Stimulated activated memory B cell treated with anti-CD40 and anti-IgM and Interleukin-4, amounts not matched to agents 10 μg/mL and 1 μg/mL and 100 μg/mL, for 72 hours (primary cell): ENCODE measurements around the gene ITPRID1.

Experiments used
- ATAC-seq: fragments of 150-1000 bp; cut with Tn5 transposase; 2 replicates; pipeline ENCODE4 v1.10.0; 2021
- H3K27ac Mint-ChIP-seq: one replicate; pipeline ENCODE4 v1.8.0; 2022; ENCODE audit warnings: mild to moderate bottlenecking, mixed read lengths
- H3K27me3 Mint-ChIP-seq: one replicate; pipeline ENCODE4 v1.8.0; 2022; ENCODE audit warnings: mixed read lengths
- H3K36me3 Mint-ChIP-seq: one replicate; pipeline ENCODE4 v1.8.0; 2022; ENCODE audit warnings: mixed read lengths
- H3K4me1 Mint-ChIP-seq: one replicate; pipeline ENCODE4 v1.8.0; 2022; ENCODE audit warnings: mixed read lengths
- H3K4me3 Mint-ChIP-seq: one replicate; pipeline ENCODE4 v1.8.0; 2022; ENCODE audit warnings: mild to moderate bottlenecking, moderate library complexity, mixed read lengths
- H3K9me3 Mint-ChIP-seq: one replicate; pipeline ENCODE4 v1.8.0; 2022; ENCODE audit warnings: mixed read lengths

ITPRID1 gene

DNA sequence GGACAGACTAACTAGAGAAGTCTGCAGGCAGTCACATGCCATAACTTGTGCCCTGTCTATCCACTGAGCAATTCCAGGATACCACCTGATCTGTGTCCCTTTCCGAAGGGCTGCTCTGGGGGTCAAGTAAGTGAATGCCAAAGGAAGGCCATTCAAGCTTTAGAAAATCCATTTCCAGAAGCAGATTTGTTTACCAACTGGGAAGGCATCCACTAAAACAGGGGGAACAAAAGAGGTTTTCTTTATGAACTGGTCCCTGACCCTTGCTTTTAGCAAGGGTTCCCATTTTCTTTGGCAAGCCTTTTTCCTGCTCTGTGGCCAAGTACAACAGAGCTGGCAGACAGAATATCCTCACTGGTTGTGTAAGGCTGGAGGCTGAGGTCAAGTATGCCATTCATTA, 36.5 kb downstream of the ITPRID1 start:
- ATAC-seq = no peak
- Mint-ChIP-seq H3K27ac (no peak overlapping the region), H3K4me1 (no peaks in the 10 kb centered on the region), H3K4me3 (no peak overlapping the region), H3K36me3 (no peaks in the 10 kb centered on the region), H3K27me3 (no peaks in the 10 kb centered on the region), H3K9me3 (no peaks in the 10 kb centered on the region)

DNA sequence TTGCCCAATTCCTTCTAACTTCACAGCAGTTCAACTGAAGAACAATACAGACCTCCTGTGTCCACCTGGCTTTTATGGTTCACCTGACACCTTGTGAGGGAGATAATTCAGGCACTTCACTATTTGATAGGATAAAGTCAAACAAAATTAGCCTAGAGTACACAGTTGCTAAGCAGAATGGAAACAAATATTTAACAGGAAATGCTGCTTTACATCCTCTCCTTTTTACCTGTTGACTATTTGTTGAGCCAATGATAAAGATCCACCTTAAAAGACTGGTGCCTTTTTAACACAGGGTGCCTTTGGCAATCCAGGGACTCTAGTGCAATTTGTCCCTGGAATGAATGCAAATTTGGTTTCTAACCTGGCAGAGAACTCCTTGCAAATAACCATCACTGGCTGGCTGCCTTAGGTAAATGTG, 39.8 kb downstream of the ITPRID1 start:
- H3K36me3 Mint-ChIP-seq = no peaks in the 10 kb centered on the region
- no peak overlapping the region for H3K27ac Mint-ChIP-seq
- H3K9me3 Mint-ChIP-seq = no peaks in the 10 kb centered on the region
- H3K4me1 Mint-ChIP-seq = no peaks in the 10 kb centered on the region
- no peak overlapping the region for H3K4me3 Mint-ChIP-seq
- ATAC-seq = no peak
- H3K27me3 Mint-ChIP-seq = no peaks in the 10 kb centered on the region

DNA sequence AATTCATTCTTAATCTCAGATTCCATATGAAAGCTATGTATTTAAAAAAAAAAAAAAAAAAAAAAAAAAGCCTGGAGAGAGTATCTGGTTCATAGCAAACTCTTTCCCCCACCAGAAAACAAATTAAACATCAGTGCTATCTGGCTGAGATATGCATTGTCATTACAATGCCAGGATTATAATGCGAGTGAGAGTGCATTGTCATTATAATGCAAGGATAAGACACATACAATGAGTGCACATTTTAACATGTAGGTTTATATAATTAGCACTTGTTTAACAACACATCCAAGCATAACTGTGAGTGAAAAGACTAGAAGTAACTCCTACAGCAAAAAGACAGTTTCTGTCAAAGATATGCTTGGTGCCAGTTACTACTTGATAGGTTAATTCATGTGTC, 48.1 kb downstream of the ITPRID1 start:
- no peaks in the 10 kb centered on the region for H3K9me3 Mint-ChIP-seq
- no peak overlapping the region for H3K27ac Mint-ChIP-seq
- no peaks in the 10 kb centered on the region for H3K27me3 Mint-ChIP-seq
- no peaks in the 10 kb centered on the region for H3K36me3 Mint-ChIP-seq
- H3K4me3 Mint-ChIP-seq = no peak overlapping the region
- H3K4me1 Mint-ChIP-seq = no peaks in the 10 kb centered on the region
- no peak for ATAC-seq

DNA sequence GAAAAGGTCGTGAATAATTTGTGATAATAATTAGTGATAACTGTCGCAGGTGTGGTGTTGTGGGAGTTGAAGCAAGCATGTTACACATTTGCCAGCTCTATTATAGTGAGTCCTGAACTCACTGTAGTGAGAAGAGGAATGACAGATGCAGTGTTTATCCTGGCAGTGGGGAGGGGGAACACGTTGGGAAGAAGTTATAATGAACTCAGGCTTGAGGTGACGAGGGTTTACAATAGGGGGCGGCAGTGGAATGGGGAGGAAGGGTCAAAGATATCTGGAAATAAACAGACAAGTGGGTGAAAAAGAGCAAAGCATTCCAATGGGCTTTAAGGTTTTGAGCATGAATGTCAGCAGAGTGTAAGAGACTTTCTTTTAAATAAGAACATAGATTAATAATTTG, 49.6 kb downstream of the ITPRID1 start:
- no peaks in the 10 kb centered on the region for H3K9me3 Mint-ChIP-seq
- no peak for ATAC-seq
- no peaks in the 10 kb centered on the region for H3K27me3 Mint-ChIP-seq
- H3K27ac Mint-ChIP-seq = no peak overlapping the region
- no peaks in the 10 kb centered on the region for H3K36me3 Mint-ChIP-seq
- no peak overlapping the region for H3K4me3 Mint-ChIP-seq
- H3K4me1 Mint-ChIP-seq = no peaks in the 10 kb centered on the region

DNA sequence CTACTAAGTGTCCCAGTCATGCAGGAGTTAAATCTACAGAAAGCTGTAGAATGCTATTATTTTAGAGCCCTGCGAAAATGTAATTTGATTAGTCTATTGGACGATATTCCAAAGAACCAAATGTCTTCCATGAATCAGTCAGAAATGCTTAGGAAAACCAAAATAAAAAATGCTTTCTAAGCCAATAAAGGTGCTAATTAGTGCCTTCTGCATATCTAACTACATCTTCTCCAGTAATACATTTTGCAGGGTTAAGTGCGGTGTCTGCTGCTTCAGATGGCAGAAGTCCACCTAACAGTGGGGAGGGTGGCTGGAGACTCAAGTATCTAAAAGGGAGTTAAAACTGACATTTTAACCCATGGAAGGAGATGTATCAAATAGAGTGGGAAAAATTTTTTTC, 50.1 kb downstream of the ITPRID1 start:
- no peaks in the 10 kb centered on the region for H3K36me3 Mint-ChIP-seq
- no peak overlapping the region for H3K4me3 Mint-ChIP-seq
- H3K4me1 Mint-ChIP-seq = no peaks in the 10 kb centered on the region
- no peak overlapping the region for H3K27ac Mint-ChIP-seq
- H3K27me3 Mint-ChIP-seq = no peaks in the 10 kb centered on the region
- no peaks in the 10 kb centered on the region for H3K9me3 Mint-ChIP-seq
- ATAC-seq = no peak

DNA sequence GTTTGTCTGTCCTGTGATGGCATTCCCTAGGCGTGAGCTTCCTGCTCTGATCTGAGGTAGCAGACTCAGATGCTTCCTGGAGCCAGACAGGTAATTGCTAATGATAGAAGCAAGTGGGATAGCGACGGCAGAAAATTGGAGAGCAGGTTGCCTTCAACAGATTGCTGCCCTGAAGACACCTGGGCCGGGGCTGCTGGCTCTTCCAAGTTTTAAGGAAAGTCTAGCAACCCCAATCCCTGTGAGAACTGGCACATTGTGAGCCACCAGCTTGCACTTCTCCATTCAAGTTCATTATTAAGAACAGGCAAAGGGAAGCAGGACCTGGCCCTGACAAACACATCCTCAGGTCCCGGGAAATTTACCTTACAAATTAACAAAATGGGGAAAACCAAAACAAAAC, 50.8 kb downstream of the ITPRID1 start:
- Mint-ChIP-seq H3K4me3 (no peak overlapping the region), H3K9me3 (no peaks in the 10 kb centered on the region), H3K4me1 (no peaks in the 10 kb centered on the region), H3K27ac (no peak overlapping the region), H3K36me3 (no peaks in the 10 kb centered on the region), H3K27me3 (no peaks in the 10 kb centered on the region)
- ATAC-seq = no peak

DNA sequence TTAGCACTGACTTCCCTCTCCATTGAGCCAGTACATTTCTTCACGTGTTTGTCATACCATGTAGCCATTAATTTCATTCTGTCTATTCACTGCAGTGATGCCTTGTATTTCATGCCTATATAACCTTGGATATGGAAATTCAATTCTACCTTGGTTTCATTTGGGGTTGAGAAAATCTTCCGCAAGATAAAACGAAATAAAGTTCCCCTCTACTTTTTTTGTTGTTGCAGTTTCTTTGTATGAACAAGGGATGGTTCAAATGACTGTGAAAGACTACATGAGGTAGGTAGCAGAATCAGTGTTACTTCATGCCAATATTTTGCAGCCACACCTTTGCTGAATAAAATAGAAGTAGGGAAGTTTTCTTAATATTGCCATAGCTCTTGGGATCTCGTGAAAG, 55.6 kb downstream of the ITPRID1 start:
- Mint-ChIP-seq H3K36me3 (no peaks in the 10 kb centered on the region), H3K4me1 (no peaks in the 10 kb centered on the region), H3K4me3 (no peak overlapping the region), H3K27ac (no peak overlapping the region), H3K27me3 (no peaks in the 10 kb centered on the region), H3K9me3 (no peaks in the 10 kb centered on the region)
- ATAC-seq = no peak

DNA sequence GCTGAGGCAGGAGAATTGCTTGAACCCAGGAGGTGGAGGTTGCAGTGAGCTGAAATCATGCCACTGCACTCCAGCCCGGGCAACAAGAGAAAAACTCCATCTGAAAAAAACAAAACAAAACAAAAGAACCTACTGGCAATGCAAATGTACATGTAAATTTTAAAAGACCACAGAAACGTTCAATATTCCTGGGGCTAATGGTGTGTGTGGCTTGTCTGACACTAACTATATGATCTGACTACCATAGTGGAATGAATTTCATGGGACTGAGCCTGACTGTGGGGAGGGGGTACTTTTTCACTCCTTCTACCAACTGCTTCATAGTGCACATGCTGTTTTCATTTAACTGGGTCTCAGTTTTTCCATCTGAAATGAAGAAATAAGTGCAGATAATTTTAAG, 69.6 kb downstream of the ITPRID1 start:
- H3K36me3 Mint-ChIP-seq = no peaks in the 10 kb centered on the region
- no peaks in the 10 kb centered on the region for H3K4me1 Mint-ChIP-seq
- ATAC-seq = no peak
- H3K9me3 Mint-ChIP-seq = no peaks in the 10 kb centered on the region
- no peak overlapping the region for H3K4me3 Mint-ChIP-seq
- no peak overlapping the region for H3K27ac Mint-ChIP-seq
- no peaks in the 10 kb centered on the region for H3K27me3 Mint-ChIP-seq

DNA sequence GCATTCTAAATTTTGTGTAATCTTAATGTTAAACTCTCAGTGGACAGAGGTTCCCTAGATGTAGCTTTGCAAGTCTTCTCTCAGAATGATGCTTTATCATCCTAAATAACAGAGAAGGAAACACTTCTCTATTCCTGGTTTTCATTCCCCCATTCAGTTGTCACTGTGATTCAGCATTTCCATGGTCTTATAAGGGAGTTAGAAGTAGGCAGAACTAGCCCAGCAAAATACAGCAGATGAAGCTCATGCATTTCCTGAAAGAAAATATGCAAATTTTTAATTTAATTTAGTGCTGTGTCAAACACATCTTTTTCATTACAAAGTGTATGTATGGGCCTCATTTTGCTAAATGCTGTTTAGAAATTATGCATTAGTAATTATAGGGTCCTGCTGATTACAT, 70.1 kb downstream of the ITPRID1 start:
- Mint-ChIP-seq H3K4me3 (no peak overlapping the region), H3K27me3 (no peaks in the 10 kb centered on the region), H3K9me3 (no peaks in the 10 kb centered on the region), H3K27ac (no peak overlapping the region), H3K4me1 (no peaks in the 10 kb centered on the region), H3K36me3 (no peaks in the 10 kb centered on the region)
- no peak for ATAC-seq

DNA sequence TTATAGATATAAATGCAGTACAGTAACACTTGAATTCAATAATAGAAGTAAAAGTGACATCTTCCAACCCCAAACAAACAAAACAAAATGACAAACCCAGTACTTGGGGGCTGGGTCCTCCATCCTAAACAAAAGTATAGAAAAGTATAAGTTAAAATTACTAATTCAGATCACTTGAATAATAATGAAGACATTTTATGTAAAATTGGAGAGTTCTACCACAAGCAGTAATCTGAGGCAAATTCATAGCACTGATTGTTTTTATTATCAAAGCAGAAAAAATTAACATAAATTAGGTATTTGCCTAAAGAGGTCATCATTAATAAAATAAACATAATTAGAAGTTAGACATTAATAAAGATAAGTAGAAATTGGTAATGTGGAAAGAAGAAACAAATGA, 81.5 kb downstream of the ITPRID1 start:
- H3K36me3 Mint-ChIP-seq = no peaks in the 10 kb centered on the region
- peaks cover 9% of the 10 kb centered on the region for H3K9me3 Mint-ChIP-seq
- H3K4me3 Mint-ChIP-seq = no peak overlapping the region

DNA sequence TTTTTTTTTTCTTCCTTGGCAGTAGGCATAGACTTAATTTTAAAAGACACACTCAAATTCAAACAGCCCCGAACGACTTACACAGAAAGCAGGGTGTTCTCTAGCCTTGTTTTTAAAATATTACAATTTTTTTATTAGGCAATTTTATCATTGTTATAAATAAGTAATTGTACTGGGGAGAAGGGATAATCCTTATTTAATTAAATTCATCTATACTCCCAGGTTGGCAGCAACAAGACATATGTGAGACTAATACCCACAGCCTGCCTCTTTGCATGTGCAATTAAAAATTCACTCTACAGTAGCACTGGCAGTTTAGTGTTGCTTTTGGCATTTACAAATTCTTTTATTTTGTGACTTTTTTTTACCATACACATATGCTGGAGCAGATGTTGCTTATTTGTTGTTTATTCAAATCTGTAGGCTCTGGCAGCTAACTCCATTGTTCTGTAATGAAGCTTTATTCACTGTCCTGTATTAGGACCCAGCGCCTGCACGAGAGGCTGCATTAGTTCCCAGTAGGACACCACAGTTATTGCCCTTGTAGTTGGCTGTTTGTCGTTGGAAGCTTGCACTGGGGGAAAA, 88.2 kb downstream of the ITPRID1 start:
- Mint-ChIP-seq H3K27me3 (no peaks in the 10 kb centered on the region), H3K4me3 (no peak overlapping the region), H3K27ac (no peak overlapping the region), H3K36me3 (no peaks in the 10 kb centered on the region), H3K9me3 (no peaks in the 10 kb centered on the region), H3K4me1 (no peaks in the 10 kb centered on the region)
- no peak for ATAC-seq

More for the DNA sequence above, 81.5 kb downstream of the ITPRID1 start:
- Mint-ChIP-seq H3K27ac (no peak overlapping the region), H3K27me3 (no peaks in the 10 kb centered on the region), H3K4me1 (no peaks in the 10 kb centered on the region)
- ATAC-seq = no peak

DNA sequence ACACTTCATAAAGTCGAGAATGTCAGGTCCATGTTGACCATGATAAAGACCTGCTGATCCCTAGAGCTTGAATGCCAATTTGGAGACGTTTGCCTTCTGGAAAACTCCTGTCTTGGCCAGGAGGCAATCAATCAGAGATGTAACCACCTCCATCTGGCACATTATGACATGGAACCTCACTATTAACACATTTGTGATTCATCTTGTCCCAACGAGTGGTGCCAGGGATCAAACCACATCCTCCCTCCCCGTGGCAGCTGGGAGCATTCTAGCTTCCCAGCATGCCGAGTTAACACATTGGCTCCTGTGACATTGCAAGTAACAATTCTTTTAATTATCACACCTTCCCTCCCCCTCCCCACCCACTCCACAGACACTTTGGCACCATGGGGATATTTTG, 89.2 kb downstream of the ITPRID1 start:
- Mint-ChIP-seq H3K27ac (no peak overlapping the region), H3K36me3 (no peaks in the 10 kb centered on the region)
- ATAC-seq = no peak

DNA sequence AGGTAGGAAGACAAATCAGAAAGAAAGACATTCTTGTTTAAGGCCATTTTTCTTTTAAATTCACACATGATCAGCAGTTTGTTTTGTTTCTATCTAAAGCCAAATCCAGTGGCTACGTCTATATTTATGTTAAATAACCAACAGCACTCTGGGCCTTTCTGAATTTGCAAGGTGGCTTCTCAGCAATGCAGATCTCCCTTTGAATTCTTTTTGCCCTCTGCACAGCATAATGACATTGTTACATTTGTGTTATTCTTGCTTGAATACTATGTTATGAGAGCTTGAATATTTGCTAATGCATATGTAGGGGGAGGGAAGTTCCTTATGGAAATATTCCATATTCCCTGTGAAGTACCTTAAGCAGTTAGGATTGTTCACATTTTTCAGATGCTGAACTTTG, 99.7 kb downstream of the ITPRID1 start:
- ATAC-seq = no peak
- Mint-ChIP-seq H3K4me1 (no peaks in the 10 kb centered on the region), H3K36me3 (no peaks in the 10 kb centered on the region), H3K4me3 (no peak overlapping the region), H3K27ac (no peak overlapping the region), H3K27me3 (peaks cover 19% of the 10 kb centered on the region), H3K9me3 (no peaks in the 10 kb centered on the region)

More for the DNA sequence above, 89.2 kb downstream of the ITPRID1 start:
- peaks cover 8% of the 10 kb centered on the region for H3K27me3 Mint-ChIP-seq
- no peaks in the 10 kb centered on the region for H3K4me1 Mint-ChIP-seq
- H3K9me3 Mint-ChIP-seq = no peaks in the 10 kb centered on the region
- no peak overlapping the region for H3K4me3 Mint-ChIP-seq

DNA sequence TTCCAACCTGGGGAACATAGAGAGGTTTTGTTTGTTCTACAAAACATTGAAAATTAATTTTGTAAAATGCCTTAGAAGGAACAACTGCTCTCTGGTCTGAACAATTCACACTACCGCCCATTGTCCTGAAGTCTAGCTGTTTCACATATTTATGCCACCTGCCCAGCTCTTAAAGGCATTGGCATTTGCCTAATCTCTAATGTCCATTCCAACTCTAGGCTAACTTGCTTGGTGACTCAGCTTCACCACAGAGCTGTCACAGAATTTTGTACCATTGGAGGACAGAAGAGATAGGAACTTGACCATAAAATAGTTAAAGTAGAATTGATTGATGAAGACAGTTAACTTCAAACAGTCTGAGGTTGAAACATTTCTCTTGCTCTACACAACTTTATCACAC, 119.6 kb downstream of the ITPRID1 start:
- no peak overlapping the region for H3K27ac Mint-ChIP-seq
- no peaks in the 10 kb centered on the region for H3K4me1 Mint-ChIP-seq
- H3K27me3 Mint-ChIP-seq = no peaks in the 10 kb centered on the region
- no peak for ATAC-seq
- H3K9me3 Mint-ChIP-seq = no peaks in the 10 kb centered on the region
- no peak overlapping the region for H3K4me3 Mint-ChIP-seq
- no peaks in the 10 kb centered on the region for H3K36me3 Mint-ChIP-seq

DNA sequence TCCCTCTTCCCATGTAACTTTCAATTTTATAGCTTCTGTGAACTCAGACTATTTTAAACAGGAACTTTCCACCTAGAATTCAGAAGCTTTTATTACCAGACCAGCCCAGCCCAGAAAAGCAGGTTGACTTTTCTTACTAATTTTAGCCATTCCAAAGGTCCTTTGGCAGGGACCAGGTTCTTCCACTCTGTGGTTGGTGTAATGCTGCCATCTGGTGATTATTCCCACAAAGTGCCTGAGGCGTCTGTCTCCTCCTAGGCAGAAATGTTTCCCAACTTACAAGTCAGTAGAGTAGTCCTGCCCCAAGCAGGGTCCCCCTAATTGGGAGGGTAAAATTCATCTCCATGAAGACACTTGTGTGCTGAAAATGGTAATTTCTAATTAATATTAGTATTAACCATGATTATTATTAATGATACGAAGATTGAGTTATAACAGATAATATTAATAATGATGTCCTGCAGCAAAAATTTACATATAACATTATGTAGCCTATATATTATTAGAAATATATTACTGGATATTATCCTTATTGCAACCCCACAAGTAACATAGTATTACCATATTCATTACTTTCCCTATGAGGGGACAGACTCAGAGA, 120.1 kb downstream of the ITPRID1 start:
- no peaks in the 10 kb centered on the region for H3K4me1 Mint-ChIP-seq
- H3K4me3 Mint-ChIP-seq = no peak overlapping the region
- H3K27ac Mint-ChIP-seq = no peak overlapping the region
- no peaks in the 10 kb centered on the region for H3K9me3 Mint-ChIP-seq
- H3K27me3 Mint-ChIP-seq = no peaks in the 10 kb centered on the region
- ATAC-seq = no peak
- H3K36me3 Mint-ChIP-seq = no peaks in the 10 kb centered on the region

DNA sequence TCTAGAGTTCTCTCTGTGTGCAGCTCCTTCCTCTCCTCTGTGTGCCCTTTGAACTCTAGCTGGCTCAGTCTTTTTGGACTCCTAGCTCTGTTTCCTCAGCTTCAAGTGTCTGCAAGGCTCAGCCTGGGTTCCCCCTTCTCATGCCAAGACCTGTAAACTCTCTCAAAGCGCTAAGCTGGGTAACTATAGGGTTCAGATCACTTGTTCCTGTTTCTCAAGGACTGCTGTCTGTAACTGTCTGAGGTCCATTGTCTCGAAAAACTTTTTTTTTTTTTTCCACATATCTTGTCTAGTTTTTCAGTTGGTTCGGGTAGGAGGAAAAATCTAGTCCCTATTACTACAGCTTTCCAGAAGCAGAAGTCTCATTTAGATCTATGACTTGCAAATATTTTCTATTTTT, 126.5 kb downstream of the ITPRID1 start:
- no peaks in the 10 kb centered on the region for H3K36me3 Mint-ChIP-seq
- peaks cover 14% of the 10 kb centered on the region for H3K27me3 Mint-ChIP-seq
- no peaks in the 10 kb centered on the region for H3K9me3 Mint-ChIP-seq
- H3K4me1 Mint-ChIP-seq = no peaks in the 10 kb centered on the region
- no peak for ATAC-seq
- H3K27ac Mint-ChIP-seq = no peak overlapping the region
- H3K4me3 Mint-ChIP-seq = no peak overlapping the region
